HT1080 (cell line): ENCODE results near the gene PON1. TPM values are rescaled to one million over a fixed set of nuclear protein-coding genes. Genes with fewer than 3 reads are reported as not detected.
A peak's percentile ranks its signal among the peaks of the same experiment; 100 is the strongest.

Experiments used
- DNase-seq: peaks from one replicate; pipeline ENCODE4 v3.0.0-alpha.2; 2015; ENCODE audit warnings: low read depth
- small RNA-seq: library from RNA; depleted of rRNA; stranded (forward); fragments of <200 nt; gene quantifications from one replicate; pipeline ENCODE3, GENCODE V24; 2014
- total RNA-seq: library from RNA; depleted of rRNA; stranded (reverse); fragments of >200 nt; shearing (Covaris generic); gene quantifications from 2 replicates; pipeline ENCODE4 v1.2.3, GENCODE V29; 2014; rRNA removed

Gene PON1
- total RNA-seq, 1 experiment from 2014 or later = not detected

GRCh38 chr7:95261895-95262415 is 62.4 kb downstream of the PON1 start:
- DNase-seq = no peak

GRCh38 chr7:95255691-95256090 is 68.6 kb downstream of the PON1 start:
- DNase-seq = peak; percentile 20

GRCh38 chr7:95253986-95254385 is 70.3 kb downstream of the PON1 start:
- no peak for DNase-seq

GRCh38 chr7:95251966-95252365 is 72.4 kb downstream of the PON1 start:
- DNase-seq = no peak

GRCh38 chr7:95250571-95250970 is 73.8 kb downstream of the PON1 start:
- no peak for DNase-seq

Small RNAs within 50 kb of the gene (small RNA-seq; reads per million reads assigned to genes)
- gene AC004022.2 = not detected

Other genes starting within 250 kb of the PON1 start
- gene PON3, start 71.8 kb upstream of the PON1 start, total RNA-seq = not detected in 2 replicates
- 79.0 and 86.7 TPM in 2 replicates for gene PON2, start 110.5 kb upstream of the PON1 start, total RNA-seq
- not detected in 2 replicates for gene ASB4, start 161.4 kb upstream of the PON1 start, total RNA-seq